GM12878 (cell line): ENCODE data around the gene SELENOO. TPM values are rescaled to one million over a fixed set of nuclear protein-coding genes. Genes with fewer than 3 reads are reported as not detected.
A peak's percentile ranks its signal among the peaks of the same experiment; 100 is the strongest.

ENCODE experiments used
- ASH2L ChIP-seq: fragments of 300-600, 200-600 bp; sonication (generic); IDR thresholded peaks from 2 replicates; pipeline ENCODE4 v1.6.1; 2017; ENCODE audit warnings: low read depth, mild to moderate bottlenecking, borderline replicate concordance
- BCL11A ChIP-seq: IDR thresholded peaks from 2 replicates; pipeline ENCODE4 v1.6.1; 2011; ENCODE audit warnings: low read depth, low read length
- CHD1 ChIP-seq: IDR thresholded peaks from 2 replicates; pipeline ENCODE4 v1.6.1; 2012; ENCODE audit warnings: low read depth, low read length, improper control_type of control experiment
- DPF2 ChIP-seq: fragments of 450-650 bp; IDR thresholded peaks from 2 replicates; pipeline ENCODE4 v1.6.1; 2017; ENCODE audit warnings: mild to moderate bottlenecking
- HSF1 ChIP-seq: fragments of 150-350 bp; IDR thresholded peaks from 2 replicates; pipeline ENCODE4 v1.6.1; 2014; ENCODE audit warnings: mild to moderate bottlenecking, low read depth, low read length
- IRF4 ChIP-seq: IDR thresholded peaks from 2 replicates; pipeline ENCODE4 v1.6.1; 2011; ENCODE audit warnings: low read depth, low read length
- MEF2A ChIP-seq: IDR thresholded peaks from 2 replicates; pipeline ENCODE4 v1.6.1; 2011; ENCODE audit warnings: low read depth, mild to moderate bottlenecking, low read length, moderate library complexity; ENCODE audit not compliant: insufficient read depth
- POLR2AphosphoS5 ChIP-seq: IDR thresholded peaks from 2 replicates; pipeline ENCODE4 v1.6.1; 2011; ENCODE audit warnings: mild to moderate bottlenecking, low read length, inconsistent platforms
- POU2F2 ChIP-seq: IDR thresholded peaks from 3 replicates; pipeline ENCODE4 v1.6.1; 2011; ENCODE audit warnings: low read depth, mild to moderate bottlenecking, low read length, borderline replicate concordance
- SUPT20H ChIP-seq: IDR thresholded peaks from 2 replicates; pipeline ENCODE4 v1.6.1; 2011; ENCODE audit warnings: low read depth, mild to moderate bottlenecking, low read length, moderate library complexity, borderline replicate concordance; ENCODE audit not compliant: control insufficient read depth
- SUZ12 ChIP-seq: fragments of 200-600 bp; sonication (generic); IDR thresholded peaks from one replicate; pipeline ENCODE4 v1.6.1; 2018; ENCODE audit warnings: antibody characterized with exemption, mild to moderate bottlenecking; ENCODE audit not compliant: unreplicated experiment
- TAF1 ChIP-seq: IDR thresholded peaks from 2 replicates; pipeline ENCODE4 v1.6.1; 2011; ENCODE audit warnings: mild to moderate bottlenecking, low read depth, low read length, borderline replicate concordance
- TBL1XR1 ChIP-seq: IDR thresholded peaks from 2 replicates; pipeline ENCODE4 v1.6.1; 2012; ENCODE audit warnings: low read depth, low read length, improper control_type of control experiment
- polyA plus RNA-seq, 11 experiments: library from polyadenylated mRNA; depleted of rRNA in 4 of 11; unstranded in 6 of 11; stranded (reverse) in 5 of 11; fragments of >200 nt; fragmentation: Nextera tagmentation in 4 of 11; fragmentation: Illumina TruSeq in 1 of 11; extraction: Ambion mirVana in 4 of 11; extraction: Trizol in 1 of 11; gene quantifications; 1 replicate in 1 of 11; 2 replicates in 10 of 11; pipeline versions ENCODE4 v1.2.1 to v1.2.3, GENCODE V29; 2011 to 2016; ENCODE audit warnings: inconsistent platforms in 2 of 11, missing spikeins in 2 of 11, low read depth in 1 of 11
- total RNA-seq, 4 experiments: library from RNA; depleted of rRNA in 3 of 4; stranded (reverse); fragments of >200 nt in 3 of 4; fragmentation: Illumina TruSeq in 1 of 4; extraction: Trizol in 1 of 4; gene quantifications; 2 replicates each; pipeline versions ENCODE4 v1.2.1 to v1.2.3, GENCODE V29; 2013 to 2021

Gene SELENOO
- total and polyA plus RNA-seq, 10 of the 15 experiments (the other 5 are each of a cell fraction or from before 2014, with no cell fraction given) = 0.42 to 23.3 (median 3.3) TPM

- TF ChIP-seq DPF2 (peak; percentile 7; the same call in 1 of the 2 replicates), POLR2AphosphoS5 (peak; percentile 55; the same call in 1 of the 2 replicates), MEF2A (no peak), ASH2L (no peak), TAF1 (no peak), POU2F2 (no peak), SUPT20H (no peak), CHD1 (no peak), TBL1XR1 (no peak), BCL11A (0 out of 2 replicates have a peak, but pooled peaks have one; percentile 9), HSF1 (no peak), IRF4 (no peak), SUZ12 (no peak)
Measured at GRCh38 chr22:50192436-50193204, 8.2 kb upstream of the SELENOO start (continued).
